Adrenal gland (tissue), 5 donors: ENCODE results near the gene CREB5.

Experiments
- POLR2A ChIP-seq, 2 donors: fragments of 450-650 bp; IDR thresholded peaks; one replicate each; pipeline ENCODE4 v1.6.1; 2017; ENCODE audit warnings: antibody characterized with exemption in 2 of 2, mild to moderate bottlenecking in 2 of 2, moderate library complexity in 1 of 2
- TF ChIP-seq, protein P1 (sequence below), 6 experiments: fragments of 450-650 bp in 4 of 6; fragments of 200-600 bp in 2 of 6; sonication (generic) in 1 of 6; IDR thresholded peaks; 1 replicate in 5 of 6; 2 replicates in 1 of 6; pipeline versions ENCODE4 v1.5.1 to v1.8.0; 2016 to 2021; ENCODE audit warnings: antibody characterized with exemption in 6 of 6, mild to moderate bottlenecking in 2 of 6, moderate library complexity in 1 of 6
- donor health status: DM: no; HTN: no; CAD: no.

DNA sequence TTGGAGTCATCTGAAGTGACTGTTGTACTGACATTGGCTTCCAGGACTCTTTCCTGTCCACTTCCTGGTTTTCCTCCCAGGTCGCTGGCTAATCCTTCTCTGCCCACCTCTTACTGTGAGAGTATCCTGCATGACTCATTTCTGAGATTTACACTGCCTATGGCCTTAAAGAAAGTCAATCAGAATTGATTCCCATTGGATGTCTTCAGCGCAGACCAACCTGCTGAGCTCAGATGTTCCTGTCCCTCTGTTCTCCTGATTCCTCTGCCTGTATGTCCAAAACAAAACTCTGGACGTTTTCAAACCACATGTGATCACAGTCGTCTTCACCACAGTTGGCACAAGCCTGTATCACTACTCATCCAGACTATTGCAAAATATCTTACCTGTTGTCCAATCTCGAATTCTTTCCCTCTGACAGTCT is 262.1 kb downstream of the CREB5 start:
- TF ChIP-seq, protein P1, sequence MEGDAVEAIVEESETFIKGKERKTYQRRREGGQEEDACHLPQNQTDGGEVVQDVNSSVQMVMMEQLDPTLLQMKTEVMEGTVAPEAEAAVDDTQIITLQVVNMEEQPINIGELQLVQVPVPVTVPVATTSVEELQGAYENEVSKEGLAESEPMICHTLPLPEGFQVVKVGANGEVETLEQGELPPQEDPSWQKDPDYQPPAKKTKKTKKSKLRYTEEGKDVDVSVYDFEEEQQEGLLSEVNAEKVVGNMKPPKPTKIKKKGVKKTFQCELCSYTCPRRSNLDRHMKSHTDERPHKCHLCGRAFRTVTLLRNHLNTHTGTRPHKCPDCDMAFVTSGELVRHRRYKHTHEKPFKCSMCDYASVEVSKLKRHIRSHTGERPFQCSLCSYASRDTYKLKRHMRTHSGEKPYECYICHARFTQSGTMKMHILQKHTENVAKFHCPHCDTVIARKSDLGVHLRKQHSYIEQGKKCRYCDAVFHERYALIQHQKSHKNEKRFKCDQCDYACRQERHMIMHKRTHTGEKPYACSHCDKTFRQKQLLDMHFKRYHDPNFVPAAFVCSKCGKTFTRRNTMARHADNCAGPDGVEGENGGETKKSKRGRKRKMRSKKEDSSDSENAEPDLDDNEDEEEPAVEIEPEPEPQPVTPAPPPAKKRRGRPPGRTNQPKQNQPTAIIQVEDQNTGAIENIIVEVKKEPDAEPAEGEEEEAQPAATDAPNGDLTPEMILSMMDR (IDR thresholded peaks at IDR 0.05) = no peak
- TF ChIP-seq POLR2A (IDR thresholded peaks at IDR 0.05) = no peak
